ENCODE measurements around the gene AIF1L. TPM values are rescaled to one million over a fixed set of nuclear protein-coding genes. Genes with fewer than 3 reads are reported as not detected.
A peak's percentile ranks its signal among the peaks of the same experiment; 100 is the strongest.

The AIF1L gene
- total RNA-seq, 4 donors from 2014 or later, result 17.2 to 33.0 (median 20.7) TPM

DNA sequence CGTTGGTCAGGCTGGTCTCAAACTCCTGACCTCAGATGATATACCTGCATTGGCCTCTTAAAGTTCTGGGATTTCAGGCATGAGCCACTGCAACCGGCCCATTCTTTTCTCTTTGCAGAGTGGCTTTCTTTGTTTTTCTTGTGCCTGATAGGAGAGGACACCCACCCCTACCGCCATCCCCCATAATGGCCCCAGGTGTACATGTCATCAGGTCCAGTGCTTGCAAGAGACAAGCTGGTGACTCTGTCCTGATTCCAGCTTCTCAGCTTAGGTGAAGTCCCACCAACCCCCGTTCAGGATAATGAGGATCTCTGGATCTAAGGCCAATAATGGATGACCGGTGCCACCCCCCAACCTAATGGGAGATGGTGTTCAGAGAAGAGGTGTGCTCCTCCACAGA is 2.3 kb upstream of the AIF1L start:
- WGBS, 2 donors, result 87 to 88% methylated on average over 5 of the region's 5 CpGs
- intact Hi-C loops (cut with DNase I; ENCODE audit: low total_unique reads), result no loop called here
- DNase-seq (ENCODE audit: low spot score in 2 of 2), result no peak

DNA sequence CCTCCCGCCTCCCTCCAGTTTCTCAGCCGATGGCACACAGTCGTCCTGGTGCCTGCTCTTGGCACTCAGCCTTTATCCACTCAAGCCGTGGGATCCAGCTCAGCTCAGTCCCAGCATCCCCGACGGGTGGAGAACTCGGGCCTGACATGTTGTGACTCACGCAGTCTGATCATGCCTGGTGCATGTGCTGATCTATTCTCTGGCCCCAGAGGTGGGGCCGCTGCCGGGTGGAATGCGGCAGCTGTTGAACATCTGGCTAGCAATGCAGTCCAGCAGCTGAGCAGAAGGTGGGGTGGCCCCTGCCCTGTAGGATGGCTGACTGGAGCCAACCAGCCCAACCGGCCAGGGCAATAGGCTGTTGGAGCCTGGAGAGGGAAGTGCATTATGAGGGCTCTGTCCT is 1.7 kb upstream of the AIF1L start:
- peak in 1 of 2 donors; percentile 90 for DNase-seq (ENCODE audit: low spot score in 2 of 2)
- 12 to 43% methylated on average over 8 to 12 of the region's 12 CpGs for WGBS, 2 donors
- intact Hi-C loops (cut with DNase I; ENCODE audit: low total_unique reads), result no loop called here

More for the DNA sequence above, 2.3 kb upstream of the AIF1L start:
- no peak overlapping the region for H3K4me3 ChIP-seq (ENCODE audit: low read depth, poor library complexity, severe bottlenecking)
- TF ChIP-seq, protein P1, sequence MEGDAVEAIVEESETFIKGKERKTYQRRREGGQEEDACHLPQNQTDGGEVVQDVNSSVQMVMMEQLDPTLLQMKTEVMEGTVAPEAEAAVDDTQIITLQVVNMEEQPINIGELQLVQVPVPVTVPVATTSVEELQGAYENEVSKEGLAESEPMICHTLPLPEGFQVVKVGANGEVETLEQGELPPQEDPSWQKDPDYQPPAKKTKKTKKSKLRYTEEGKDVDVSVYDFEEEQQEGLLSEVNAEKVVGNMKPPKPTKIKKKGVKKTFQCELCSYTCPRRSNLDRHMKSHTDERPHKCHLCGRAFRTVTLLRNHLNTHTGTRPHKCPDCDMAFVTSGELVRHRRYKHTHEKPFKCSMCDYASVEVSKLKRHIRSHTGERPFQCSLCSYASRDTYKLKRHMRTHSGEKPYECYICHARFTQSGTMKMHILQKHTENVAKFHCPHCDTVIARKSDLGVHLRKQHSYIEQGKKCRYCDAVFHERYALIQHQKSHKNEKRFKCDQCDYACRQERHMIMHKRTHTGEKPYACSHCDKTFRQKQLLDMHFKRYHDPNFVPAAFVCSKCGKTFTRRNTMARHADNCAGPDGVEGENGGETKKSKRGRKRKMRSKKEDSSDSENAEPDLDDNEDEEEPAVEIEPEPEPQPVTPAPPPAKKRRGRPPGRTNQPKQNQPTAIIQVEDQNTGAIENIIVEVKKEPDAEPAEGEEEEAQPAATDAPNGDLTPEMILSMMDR (IDR thresholded peaks at IDR 0.05), result no peak
- no peak for TF ChIP-seq POLR2A (IDR thresholded peaks at IDR 0.05)

DNA sequence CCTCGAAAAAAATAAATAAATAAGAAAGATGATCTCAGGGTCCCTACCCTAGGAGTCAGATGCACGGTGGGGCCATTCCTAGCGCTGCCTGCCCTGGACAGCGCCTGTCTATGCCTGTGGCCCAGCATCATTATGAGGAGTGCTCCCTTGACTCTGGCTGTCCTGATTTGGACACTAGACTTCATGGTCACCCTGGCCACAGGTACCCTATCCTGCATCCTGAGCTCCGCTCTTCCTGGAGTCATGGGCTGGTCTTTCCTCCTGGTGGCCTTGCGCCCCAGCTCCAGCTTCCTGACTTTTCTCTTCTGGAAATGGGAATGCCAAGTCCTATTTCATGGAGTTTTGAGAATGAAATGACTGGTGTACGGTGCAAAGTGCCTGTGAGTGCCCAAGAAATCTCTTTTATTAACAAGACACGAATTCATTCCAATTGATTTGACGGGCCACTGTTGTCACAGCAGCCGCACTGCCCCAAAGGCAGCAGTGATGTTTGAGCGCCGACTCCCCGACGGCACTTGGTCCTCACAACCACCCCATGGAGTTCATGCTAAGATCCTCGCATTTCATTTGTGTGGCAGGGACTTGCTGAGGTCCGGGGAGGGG is 564 bp upstream of the AIF1L start:
- no peak for DNase-seq (ENCODE audit: low spot score in 2 of 2)
- 35 to 45% methylated on average over 13 to 16 of the region's 16 CpGs for WGBS, 2 donors
- intact Hi-C loops (cut with DNase I; ENCODE audit: low total_unique reads), result no loop called here
- no peak overlapping the region for H3K4me3 ChIP-seq (ENCODE audit: low read depth, poor library complexity, severe bottlenecking)
- TF ChIP-seq, protein P1 (IDR thresholded peaks at IDR 0.05), result no peak
- no peak for TF ChIP-seq POLR2A (IDR thresholded peaks at IDR 0.05)

More for the DNA sequence above, 1.7 kb upstream of the AIF1L start:
- no peak overlapping the region for H3K4me3 ChIP-seq (ENCODE audit: low read depth, poor library complexity, severe bottlenecking)
- no peak for TF ChIP-seq POLR2A (IDR thresholded peaks at IDR 0.05)
- TF ChIP-seq, protein P1 (IDR thresholded peaks at IDR 0.05), result no peak

DNA sequence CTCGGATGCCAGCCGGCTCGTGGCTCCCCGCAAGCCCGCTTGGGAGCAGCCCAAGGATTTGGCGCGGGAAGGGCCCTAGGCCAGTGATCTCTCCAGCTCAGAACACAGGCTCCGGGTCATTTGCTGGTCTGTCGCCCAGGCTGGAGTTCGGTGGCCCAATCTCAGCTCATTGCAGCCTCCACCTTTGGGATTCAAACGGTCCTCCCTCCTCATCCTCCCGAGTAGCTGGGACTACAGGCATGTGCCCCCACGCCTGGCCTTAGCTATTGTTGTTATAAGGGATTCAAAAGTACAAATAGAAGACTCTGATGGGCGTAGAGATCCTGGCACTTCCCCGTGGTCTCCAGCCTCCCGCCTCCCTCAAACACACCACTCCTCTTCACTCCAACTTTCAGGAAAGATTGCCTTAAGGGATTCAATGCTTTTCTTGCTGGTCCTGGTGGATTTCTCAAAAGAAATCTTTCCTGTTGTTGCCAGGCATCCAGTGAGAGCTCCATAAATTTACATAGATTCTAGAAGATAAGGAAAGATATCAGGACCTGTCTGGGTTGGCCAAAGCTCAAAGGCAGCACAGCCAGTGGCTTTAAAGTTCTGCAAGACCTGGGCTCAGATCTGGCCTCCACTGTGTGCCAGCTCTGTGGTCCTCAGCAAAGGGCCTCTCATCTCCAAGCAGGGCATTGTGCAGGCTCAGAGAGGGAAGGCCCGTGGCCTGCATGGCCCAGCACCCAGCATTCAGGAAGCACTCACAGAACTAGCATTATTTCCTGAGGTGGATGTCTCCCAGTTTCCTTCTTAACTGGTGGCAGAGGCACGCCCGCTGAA is 1.0 kb downstream of the AIF1L start:
- peak overlapping the region; percentile 45 for H3K4me3 ChIP-seq (ENCODE audit: low read depth, poor library complexity, severe bottlenecking)
- 23 to 30% methylated on average over 19 of the region's 19 CpGs for WGBS, 2 donors
- intact Hi-C loops (cut with DNase I; ENCODE audit: low total_unique reads), result no loop called here
- DNase-seq (ENCODE audit: low spot score in 2 of 2), result no peak
- no peak for TF ChIP-seq POLR2A (IDR thresholded peaks at IDR 0.05)
- TF ChIP-seq, protein P1 (IDR thresholded peaks at IDR 0.05), result no peak

DNA sequence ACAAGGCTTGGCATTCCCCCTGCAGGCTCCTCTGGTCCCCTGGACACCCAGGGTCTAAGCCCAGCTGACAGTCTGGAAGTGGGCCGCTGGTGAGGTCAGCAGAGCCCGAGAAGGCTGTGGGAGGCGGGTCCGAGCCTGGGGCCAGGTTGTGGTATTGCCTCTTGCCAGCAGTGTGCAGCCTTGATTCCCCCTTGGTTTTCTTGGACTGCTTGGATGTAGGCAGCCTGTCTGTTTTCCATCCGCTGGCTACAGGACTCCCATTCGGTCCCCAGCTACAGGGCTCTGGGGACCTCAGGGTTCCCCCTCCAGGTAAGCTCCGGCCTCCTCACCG is 1.6 kb downstream of the AIF1L start:
- no peak overlapping the region for H3K4me3 ChIP-seq (ENCODE audit: low read depth, poor library complexity, severe bottlenecking)
- intact Hi-C loops (cut with DNase I; ENCODE audit: low total_unique reads), result no loop called here
- TF ChIP-seq, protein P1 (IDR thresholded peaks at IDR 0.05), result no peak
- TF ChIP-seq POLR2A (IDR thresholded peaks at IDR 0.05), result no peak
- 73 to 79% methylated on average over 8 of the region's 8 CpGs for WGBS, 2 donors
- no peak for DNase-seq (ENCODE audit: low spot score in 2 of 2)
